GM21526 (cell line): ENCODE results near the gene PDE10A.
"Not testable (repeated sequence)": the region's sequence is repeated elsewhere in the genome, so short reads cannot be mapped to it uniquely, and the experiment has no call there.

Source experiments
- ATAC-seq: cut with Tn5 transposase; IDR thresholded peaks from one replicate; pipeline ENCODE4 v1.9.1; 2021; ENCODE audit warnings: moderate library complexity; ENCODE audit not compliant: unreplicated experiment, low FRiP score

Gene PDE10A

DNA sequence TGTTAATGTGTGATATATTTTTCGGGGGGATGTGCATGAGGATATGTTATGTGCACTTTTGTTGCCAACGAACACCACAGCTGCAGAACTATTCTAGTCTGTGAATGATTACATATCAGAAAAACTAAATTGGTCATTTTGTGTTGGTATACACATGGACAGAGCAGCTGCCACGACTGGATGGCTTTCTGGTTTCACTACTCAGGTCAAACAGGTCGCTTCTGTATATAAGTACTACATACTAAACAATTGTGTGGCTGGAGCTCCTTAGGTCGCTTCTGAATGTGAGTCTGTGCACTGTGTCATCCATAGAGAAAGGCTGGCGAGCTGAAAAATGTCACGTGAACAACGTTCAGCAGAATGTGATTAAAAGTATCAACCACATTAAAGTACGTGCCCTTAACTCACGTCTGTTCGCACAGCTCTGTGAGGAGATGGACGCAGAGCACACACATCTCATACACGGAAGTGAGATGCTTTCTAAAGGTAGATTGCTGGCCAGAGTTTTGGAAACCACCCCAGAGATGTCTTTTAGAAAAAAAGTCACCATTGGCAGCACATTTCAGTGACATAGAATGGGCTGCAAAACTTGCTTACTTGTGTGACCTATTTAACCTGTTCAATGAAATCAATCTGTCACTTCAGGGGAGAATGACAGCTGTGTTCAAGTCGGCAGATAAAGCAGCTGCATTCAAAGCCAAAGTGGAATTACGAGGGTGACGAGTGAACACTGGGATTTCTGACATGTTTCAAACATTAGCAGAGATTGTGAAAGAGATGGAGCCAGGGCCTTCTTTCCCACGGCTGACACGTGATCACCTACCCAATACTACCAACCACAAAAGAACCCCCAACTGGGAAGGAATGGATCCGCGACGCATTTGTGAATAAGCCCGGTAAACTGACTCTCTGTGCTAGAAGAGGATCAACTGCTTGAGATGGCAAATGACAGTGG is 176.6 kb downstream of the PDE10A start:
- ATAC-seq = no peak

DNA sequence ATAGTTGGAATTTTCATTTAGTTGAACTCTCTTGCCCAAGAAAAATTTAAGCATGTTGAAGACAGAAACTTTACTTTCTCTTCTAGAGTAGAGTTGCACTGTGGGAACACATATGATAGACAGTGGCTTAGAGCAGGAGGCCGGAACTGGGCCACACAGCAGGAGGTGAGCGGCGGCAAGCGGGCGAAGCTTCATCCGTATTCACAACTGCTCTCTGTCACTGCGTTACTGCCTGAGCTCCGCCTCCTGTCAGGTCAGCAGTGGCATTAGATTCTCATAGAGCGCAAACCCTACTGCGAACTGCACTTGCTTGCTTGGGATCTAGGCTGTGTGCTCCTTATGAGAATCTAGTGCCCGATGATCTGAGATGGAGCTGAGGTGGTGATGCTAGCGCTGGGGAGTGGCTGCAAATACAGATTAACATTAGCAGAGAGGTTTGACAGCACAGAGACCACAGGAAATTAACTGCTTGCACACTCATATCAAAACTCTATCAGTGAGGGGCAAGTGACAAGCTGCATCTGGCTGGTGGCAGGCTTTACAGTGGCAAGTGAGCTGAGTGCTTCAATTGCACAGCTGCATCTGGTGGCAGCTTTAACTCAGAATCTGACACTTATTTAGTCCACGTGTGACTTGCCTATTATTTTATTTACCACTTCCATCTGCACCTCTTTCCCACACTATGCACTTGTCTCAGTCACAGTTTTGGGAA is 178.7 kb downstream of the PDE10A start:
- ATAC-seq = no peak

DNA sequence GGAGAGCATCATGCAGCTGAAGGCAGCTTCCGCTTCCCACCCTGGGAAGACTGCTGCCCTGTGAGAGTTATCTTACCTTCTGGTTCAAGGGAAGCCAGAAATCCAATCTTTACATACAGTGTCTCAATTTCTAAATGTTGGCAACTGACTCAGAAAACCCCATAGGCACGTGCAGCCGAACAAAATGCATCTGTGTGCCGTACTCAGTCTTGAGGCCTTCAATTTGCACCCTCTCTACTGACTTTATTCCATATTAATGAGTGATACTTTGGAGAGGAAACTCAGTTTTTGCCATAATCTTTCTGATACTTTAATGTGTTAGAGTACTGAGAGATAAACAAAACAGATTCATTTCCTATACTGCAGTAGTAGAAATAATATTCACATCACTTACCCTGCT is 181.1 kb downstream of the PDE10A start:
- ATAC-seq = no peak

DNA sequence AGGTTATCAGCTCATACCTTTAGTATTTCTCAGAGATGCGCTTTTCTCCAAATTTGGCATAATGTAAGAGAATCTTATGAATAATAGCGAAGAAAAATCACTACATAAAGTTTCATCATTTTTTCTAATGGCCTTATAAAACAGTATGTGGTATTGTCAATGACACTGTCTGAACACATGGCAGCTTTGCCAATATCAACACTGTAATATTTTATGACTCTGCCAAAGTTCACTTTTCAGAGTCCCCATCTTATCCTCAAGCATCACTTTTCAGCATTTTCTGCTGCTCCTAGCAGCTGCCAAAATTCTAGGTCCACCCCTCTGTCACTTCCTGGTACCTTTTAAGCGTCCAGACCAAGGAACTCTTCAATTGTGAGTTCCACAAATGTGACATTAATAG is 182.1 kb downstream of the PDE10A start:
- no peak for ATAC-seq

DNA sequence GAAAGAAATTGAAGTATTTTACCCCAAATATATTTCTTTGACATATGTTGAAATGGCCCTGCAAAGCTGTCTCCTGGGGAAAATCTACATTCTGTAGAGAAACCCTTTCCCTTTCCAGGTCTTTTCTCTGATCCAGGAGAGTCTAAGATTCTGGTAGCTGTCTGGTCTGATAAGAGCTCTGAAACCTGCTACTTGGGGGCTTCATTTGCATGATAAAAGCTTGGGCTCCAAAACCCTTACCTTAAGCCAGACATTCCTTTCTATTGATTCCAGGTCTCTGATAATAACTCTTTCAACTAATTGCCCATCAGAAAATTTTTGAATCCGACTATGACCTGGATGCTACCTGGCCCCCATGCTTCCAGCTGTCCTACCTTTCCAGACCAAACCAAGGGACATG is 184.5 kb downstream of the PDE10A start:
- ATAC-seq = no peak

DNA sequence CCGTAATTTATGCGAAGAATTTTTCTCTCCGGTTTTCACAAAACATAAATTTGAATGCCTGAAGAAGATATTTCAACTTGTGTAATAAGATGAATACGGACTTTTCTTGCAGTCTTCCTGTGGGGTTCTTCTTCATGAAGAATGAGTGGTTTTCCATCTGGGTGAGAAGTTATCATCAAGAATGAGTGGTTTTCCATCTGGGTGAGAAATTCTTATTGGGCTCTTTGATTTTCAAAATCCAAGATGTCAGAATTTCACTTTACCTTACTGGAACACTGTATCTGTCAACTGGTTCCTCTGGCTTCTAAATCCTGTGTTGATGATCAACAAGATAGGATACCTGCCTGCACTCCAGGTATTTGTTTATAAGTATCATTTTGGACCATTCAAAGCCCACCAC is 193.6 kb downstream of the PDE10A start:
- ATAC-seq = no peak

DNA sequence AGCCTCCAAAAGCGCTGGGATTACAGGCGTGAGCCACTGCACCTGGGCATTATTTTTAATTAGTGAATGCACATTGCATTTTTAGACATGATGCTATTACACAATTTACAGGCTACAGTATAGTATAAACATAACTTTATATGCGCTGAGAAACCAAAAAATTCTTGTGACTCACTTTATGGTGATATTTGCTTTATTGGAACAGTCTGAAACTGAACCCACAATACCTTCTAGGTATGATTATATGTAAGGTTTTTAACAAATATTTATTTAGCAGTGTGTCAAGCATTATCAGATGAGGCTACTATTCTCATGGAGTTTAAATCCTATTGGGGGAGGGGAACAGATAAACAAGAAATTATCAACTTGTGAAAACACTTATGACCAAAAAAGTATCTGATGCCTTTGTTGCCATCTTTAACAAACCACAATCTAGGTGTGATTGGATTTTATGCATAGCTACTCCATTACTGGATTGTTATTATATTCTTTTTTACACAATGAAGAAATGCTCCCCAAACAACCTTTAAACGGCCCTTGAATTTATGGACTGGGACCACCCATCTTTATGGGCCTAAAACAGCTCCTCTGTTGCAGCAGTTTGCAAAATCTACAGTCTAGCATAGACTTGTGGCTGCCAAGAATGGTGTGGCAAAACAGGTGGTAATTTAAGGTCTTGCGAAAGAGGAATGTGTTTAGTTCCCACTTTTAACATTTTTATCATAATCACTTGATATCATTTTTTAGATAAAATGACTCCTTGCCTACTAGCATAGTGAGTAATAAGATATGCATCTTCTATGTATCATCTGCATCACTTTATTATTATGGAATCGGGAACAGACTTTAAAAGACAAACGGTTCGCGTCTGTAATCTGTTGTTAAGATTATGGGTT is 194.5 kb downstream of the PDE10A start:
- ATAC-seq = no peak

DNA sequence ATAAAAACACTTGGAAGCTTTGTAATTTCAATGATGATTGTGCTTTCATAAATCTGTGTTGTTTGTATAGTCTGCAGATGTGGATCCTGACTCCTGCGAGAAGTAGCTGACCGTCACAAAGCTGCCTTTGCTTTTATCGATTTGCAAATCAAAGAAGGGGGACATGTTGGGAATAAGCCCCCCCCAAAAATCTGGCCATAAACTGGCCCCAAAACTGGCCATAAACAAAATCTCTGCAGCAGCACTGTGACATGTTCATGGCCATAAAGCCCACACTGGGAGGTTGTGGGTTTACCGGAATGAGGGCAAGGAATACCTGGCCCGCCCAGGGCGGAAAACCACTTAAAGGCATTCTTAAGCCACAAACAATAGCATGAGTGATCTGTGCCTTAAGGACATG is 199.5 kb downstream of the PDE10A start:
- ATAC-seq = not testable (repeated sequence)

DNA sequence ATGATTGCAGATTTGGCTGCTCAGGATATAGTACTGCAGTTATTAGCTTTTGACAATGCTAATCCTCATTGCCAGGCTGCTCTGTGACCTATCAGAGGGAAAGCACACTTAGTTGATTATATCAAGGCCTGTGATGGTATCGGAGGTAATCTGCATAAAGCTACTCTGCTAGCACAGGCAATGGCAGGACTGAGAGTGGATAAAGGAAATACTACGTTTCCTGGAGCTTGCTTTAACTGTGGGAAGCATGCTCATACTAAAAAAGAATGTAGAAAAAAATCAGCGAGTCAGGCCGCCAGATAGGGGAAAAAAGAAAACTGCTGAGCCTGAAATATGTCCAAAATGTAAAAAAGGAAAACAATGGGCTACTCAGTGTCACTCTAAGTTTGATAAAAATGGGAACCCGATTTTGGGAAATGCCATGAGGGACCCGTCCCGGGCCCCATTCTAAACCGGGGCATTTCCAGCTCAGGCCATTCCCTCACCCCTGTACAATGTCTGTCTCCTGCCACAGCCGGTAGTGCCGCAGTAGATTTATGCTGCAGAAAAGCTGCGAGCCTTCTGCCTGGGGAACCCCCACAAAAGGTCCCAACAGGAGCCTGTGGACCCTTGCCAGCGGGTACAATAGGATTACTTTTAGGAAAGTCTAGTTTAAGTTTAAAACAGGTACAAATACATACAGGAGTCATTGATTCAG is 203.3 kb downstream of the PDE10A start:
- not testable (repeated sequence) for ATAC-seq

DNA sequence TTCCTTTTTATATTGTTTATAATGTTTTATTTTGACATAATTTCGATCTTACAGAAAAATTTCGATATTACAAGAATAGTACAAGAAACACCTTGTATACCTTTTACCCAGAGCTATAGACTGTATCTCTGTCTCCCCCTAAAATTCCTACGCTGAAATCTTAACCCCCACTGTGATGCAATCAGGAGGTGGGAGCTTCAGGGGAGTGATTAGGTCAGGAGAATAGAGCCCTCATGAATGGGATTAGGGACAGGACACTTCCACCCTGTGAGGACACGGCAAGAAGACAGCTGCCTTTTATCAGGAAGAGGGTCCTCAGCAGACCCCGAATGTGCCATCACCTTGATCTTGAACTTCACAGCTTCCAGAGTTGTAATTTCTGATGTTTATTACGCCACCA is 204.9 kb downstream of the PDE10A start:
- ATAC-seq = no peak

DNA sequence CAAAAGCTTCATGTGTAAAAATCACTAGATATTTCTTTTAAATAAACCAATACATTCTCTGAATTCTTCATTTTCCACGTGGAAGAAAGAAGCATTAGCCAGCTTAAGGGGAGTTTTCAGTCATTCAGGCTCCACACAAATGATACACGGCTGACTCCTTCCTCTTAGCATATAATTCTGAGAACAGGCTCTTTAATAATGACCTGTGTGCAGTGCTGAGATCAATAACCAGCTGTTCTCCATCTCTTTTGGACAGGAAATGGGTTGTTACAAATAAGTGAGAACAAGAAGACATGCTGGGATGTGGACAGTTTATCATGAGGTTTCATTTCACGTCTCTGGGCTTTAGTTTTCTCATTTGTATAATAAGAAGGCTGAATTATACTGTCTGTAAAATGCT is 206.8 kb downstream of the PDE10A start:
- no peak for ATAC-seq

DNA sequence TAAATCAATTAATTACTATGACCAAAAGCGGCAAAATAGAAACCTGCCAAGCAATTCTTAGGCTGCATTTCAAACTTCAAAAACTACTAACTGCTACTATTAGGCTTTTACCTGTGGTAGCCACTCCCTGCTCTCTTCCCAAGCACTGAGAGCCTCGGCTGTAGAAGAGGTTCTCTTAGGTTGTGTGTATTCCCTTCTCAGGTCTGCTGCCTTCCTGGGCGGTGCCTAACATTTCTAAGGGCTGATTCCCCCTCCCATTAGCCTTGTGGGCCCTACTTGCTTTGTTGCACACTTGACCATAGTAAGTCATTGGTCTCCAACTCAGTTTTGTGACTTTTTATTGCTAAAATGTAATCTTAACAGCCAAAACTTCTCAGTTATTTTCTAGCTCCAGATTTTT is 207.6 kb downstream of the PDE10A start:
- no peak for ATAC-seq

DNA sequence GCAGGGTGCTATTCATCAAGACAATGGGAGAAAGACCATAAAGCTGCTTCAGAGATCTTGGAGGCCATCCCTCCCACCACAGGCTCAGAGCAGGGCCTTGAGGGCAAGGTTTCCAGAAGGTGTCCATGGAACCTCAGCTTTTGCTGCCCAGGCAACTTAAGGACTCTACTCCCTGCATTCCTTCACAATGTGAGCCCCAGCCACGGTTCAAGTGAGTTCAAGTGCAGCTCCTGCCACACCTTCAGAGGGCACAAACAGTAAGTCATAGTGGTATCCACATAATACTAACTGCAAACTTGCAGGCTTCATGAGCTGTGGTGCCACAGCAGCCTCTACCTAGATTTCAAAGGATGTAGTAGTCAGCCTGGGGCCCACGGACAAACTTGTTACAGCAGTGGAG is 209.6 kb downstream of the PDE10A start:
- no peak for ATAC-seq

DNA sequence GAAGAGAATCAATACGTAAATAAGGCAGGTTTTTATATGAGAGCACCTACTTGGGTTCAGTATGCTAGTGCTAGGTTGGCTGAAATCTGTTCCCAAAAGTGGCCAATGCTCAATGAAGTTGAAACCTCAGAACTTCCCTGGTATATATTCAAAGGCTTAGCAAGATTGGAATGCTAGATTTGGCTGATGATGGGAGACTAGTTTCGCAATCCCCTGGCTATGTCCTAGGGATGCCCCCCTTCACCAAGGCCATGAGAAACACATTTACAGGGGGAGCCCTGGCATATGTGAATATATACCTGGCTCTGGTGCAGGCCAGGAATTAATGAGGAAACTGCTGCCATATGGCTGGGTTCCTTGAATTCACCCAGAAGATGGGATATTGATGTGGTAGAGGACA is 211.2 kb downstream of the PDE10A start:
- ATAC-seq = no peak

DNA sequence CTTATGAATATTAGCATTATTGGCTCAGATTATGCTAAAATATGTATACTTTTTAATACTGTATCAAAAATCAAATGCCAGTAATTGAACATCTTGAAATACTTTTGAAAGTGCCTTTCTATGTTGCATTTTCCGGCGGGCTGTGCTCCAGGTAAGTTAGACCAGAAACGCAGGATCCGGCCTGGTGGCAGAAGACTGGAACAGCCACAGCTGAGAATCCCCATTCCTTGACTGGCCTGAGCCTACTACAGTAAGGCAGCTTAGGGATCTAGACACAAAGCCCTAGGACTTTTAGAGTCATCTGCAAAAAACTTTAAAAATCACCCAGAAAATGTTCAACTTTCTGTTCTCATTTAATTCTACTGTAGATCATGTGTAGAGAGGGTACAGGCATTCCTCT is 214.8 kb downstream of the PDE10A start:
- no peak for ATAC-seq

DNA sequence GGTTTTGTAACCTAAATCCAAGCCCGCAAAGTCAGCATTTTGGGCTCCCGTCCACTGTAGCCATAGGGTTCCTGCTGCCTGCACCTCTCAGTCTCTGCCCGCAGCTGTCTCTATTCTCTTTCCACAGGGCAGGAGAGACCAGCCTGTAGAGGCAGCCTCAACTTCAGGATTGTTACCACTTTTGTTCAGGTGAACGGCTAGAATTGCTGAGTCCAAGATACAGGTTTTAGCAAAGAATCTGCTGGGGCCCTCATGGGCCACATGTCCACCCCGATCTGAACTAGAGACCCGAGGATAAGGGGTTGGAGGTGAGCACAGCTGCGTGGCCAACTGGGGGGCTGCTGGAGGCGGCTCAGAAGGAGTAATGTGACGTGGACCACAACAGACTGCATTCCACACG is 215.9 kb downstream of the PDE10A start:
- ATAC-seq = no peak

DNA sequence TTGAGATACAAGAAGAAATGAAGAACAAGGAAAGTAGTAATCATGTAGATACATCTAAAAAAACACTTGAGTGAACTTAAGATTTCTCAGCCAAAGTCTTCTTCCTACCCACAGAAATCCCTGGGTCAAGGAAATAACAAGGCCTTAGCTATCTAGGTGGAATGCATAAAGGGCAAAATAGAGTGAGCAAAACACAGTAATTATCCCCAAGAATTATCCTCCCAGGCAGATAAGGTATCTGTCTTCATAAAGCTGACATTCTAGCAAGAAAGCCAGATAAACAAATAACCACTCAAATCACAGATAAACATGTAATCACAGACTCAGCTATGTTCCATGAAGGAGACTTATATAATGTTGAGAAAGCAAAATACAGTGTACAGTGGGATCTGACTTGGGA is 216.7 kb downstream of the PDE10A start:
- no peak for ATAC-seq

DNA sequence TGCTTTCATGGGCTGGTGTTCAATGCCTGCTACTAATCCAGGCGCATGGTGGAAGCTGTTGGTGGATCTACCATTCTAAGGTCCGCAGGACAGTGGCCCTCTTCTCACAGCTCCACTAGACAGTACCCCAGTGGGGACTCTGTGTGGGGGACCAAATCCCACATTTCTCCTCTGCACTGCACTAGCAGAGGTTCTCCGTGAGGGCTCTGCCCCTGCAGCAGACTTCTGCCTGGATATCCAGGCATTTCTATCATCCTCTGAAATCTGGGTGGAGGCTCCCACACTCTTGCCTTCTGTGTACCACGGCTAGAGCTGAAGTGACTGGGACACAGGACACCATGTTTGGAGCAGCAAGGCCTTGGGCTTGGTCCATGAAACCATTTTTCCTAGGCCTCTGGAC is 219.6 kb downstream of the PDE10A start:
- no peak for ATAC-seq

DNA sequence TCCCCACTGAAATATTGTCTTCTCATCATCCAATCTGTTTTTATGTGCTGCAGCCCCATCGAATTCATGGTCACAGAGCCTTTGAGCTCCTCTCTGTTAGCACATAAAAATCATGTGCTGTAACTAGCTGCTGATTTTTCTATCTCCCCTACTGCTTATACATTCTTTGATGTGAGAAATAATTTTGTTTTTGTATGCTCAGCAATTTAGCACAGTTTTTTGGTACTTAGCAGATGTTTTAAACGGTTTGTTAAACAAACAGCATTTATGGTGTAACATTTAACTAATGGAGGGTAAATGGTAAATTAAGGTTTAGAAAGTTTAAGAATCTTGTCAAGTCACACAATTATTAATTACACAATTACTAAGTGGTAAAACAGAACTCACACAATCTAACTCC is 221.9 kb downstream of the PDE10A start:
- ATAC-seq = no peak

DNA sequence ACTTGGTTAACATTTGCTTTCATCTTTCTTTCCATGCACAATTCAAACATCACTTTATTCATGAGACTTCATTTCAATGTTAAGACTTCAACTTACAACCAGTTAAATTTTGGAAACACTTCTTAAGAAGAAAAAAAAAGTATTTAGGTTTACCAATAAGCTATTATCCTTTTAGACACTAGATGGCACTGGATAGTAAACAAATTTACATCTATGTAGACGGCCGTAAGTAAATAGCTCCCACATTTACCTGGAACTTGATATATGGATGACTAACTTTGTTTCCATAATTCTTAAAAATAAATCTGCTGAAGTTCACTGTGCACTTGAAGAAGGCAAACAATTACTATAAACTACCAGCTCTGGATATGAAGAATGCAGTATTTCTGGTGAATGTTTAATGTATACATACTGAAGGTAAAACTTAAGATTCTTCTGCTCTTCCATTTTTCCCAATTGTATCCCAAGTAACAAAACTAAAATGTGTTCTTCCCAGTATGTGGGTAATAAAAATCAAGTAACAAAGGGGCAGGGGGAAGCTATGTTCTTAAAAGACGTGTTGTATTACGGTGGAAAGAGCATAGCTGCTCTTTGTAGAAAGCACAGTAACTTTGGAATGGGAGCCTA is 223.0 kb downstream of the PDE10A start:
- ATAC-seq = no peak
